Measurements from ENCODE around the gene S100PBP.

S100PBP gene

DNA sequence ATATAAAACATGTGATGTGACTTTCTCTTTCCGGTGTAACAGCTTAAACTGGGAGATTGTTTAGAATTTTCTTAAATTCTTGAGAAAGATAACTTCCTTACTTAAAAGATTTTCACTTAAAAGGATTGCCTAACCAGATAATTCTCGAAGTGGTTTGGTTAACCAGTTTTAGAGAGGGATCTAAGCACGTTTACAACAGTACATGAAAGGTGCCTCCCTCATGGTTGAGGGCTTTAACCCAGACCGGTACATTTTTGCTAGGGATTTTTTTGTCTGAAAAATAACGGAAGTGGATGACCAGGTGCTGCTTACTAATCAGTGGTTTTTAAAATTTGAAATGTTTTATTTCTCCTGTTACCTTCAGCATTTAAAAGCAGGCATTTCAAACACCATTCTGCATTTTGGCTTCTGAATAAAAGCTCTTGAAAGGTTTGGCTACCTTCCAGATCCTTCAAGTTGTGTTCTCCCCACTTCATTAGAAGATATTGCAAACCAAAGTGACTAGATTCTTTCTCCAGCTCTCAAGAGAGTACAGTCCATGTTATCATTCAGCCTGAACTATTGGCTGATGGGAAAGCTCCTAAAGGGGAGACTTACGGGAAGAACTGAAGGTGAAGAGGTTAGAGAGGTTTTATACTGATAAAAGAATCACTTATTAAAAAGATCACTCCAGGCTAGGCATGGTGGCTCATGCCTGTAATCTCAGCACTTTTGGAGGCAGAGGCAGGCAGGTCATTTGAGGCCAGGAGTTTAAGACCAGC lies 12.8 kb downstream of the S100PBP start:
- H3K27me3 Mint-ChIP-seq: no peaks in the 10 kb centered on the region
- H3K9me3 Mint-ChIP-seq (ENCODE audit: low read depth): no peaks in the 10 kb centered on the region
- H3K27ac Mint-ChIP-seq: peak overlapping the region; percentile 81

GRCh38 chr1:32831878-32832277 lies 14.4 kb downstream of the S100PBP start:
- no peaks in the 10 kb centered on the region for H3K9me3 Mint-ChIP-seq (ENCODE audit: low read depth)
- H3K36me3 Mint-ChIP-seq: peaks cover 19% of the 10 kb centered on the region
- peaks cover 16% of the 10 kb centered on the region for H3K4me1 Mint-ChIP-seq (ENCODE audit: low read depth)
- H3K4me3 Mint-ChIP-seq: no peak overlapping the region
- no peaks in the 10 kb centered on the region for H3K27me3 Mint-ChIP-seq
- no peak overlapping the region for H3K27ac Mint-ChIP-seq

More for the DNA sequence above, 12.8 kb downstream of the S100PBP start:
- Mint-ChIP-seq H3K4me3 (peak overlapping the region; percentile 51), H3K4me1 (ENCODE audit: low read depth) (peaks cover 26% of the 10 kb centered on the region), H3K36me3 (peaks cover 23% of the 10 kb centered on the region)

DNA sequence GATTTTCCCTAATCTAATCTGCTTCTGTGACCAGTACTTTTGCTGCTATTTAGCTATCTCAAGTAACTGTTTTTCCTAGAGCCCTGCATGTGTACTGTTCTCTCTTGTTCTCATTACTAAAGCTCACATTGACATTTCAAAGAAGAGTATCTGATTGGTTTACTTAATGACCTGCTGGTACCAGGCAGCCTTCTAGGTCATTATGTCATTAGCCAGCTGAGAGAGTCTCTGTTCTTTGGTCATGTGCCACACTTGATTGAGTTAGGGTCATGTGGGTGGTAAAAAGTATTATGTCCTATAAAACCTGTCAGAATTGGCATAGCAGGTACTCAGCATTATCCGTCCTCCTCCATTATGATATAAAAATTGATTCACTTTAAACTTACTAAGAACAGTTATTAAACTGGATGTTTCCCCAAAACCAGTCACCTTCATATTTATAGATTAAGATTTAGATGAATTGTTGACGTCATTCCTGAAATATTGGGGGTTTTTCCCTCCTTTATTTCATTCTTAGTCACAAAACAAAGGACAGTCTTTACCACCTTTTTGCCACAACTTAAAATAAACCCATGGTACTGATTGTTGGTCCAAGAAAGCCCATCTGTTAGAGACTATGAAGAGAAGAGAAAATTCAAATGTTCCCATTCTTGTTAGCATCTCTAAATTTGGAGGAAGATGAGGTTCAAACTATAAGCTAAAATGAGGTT lies 31.1 kb downstream of the S100PBP start:
- Mint-ChIP-seq H3K4me1 (ENCODE audit: low read depth) (peaks cover 2% of the 10 kb centered on the region), H3K27me3 (no peaks in the 10 kb centered on the region), H3K27ac (no peak overlapping the region), H3K4me3 (no peak overlapping the region), H3K36me3 (peaks cover 19% of the 10 kb centered on the region), H3K9me3 (ENCODE audit: low read depth) (no peaks in the 10 kb centered on the region)

GRCh38 chr1:32855861-32856617 lies 38.6 kb downstream of the S100PBP start:
- Mint-ChIP-seq H3K36me3 (peaks cover 22% of the 10 kb centered on the region), H3K27ac (no peak overlapping the region), H3K4me3 (no peak overlapping the region), H3K27me3 (no peaks in the 10 kb centered on the region), H3K9me3 (ENCODE audit: low read depth) (no peaks in the 10 kb centered on the region), H3K4me1 (ENCODE audit: low read depth) (no peaks in the 10 kb centered on the region)

GRCh38 chr1:32858136-32858535 lies 40.7 kb downstream of the S100PBP start:
- Mint-ChIP-seq H3K27ac (no peak overlapping the region), H3K4me3 (no peak overlapping the region), H3K36me3 (peaks cover 22% of the 10 kb centered on the region), H3K9me3 (ENCODE audit: low read depth) (no peaks in the 10 kb centered on the region), H3K27me3 (no peaks in the 10 kb centered on the region), H3K4me1 (ENCODE audit: low read depth) (no peaks in the 10 kb centered on the region)

- H3K9me3 Mint-ChIP-seq (ENCODE audit: low read depth): no peaks in the 10 kb centered on the region
Measured at GRCh38 chr1:32858791-32859190, 41.3 kb downstream of the S100PBP start.

GRCh38 chr1:32859915-32860314 lies 42.5 kb downstream of the S100PBP start:
- Mint-ChIP-seq H3K9me3 (ENCODE audit: low read depth) (no peaks in the 10 kb centered on the region), H3K4me3 (no peak overlapping the region), H3K27me3 (no peaks in the 10 kb centered on the region), H3K27ac (no peak overlapping the region), H3K4me1 (ENCODE audit: low read depth) (no peaks in the 10 kb centered on the region), H3K36me3 (peaks cover 16% of the 10 kb centered on the region)

More at GRCh38 chr1:32858791-32859190, 41.3 kb downstream of the S100PBP start:
- Mint-ChIP-seq H3K27ac (no peak overlapping the region), H3K4me3 (no peak overlapping the region), H3K27me3 (no peaks in the 10 kb centered on the region), H3K4me1 (ENCODE audit: low read depth) (no peaks in the 10 kb centered on the region), H3K36me3 (peaks cover 22% of the 10 kb centered on the region)

- no peak overlapping the region for H3K4me3 Mint-ChIP-seq
Measured at GRCh38 chr1:32860566-32860965, 43.1 kb downstream of the S100PBP start.

DNA sequence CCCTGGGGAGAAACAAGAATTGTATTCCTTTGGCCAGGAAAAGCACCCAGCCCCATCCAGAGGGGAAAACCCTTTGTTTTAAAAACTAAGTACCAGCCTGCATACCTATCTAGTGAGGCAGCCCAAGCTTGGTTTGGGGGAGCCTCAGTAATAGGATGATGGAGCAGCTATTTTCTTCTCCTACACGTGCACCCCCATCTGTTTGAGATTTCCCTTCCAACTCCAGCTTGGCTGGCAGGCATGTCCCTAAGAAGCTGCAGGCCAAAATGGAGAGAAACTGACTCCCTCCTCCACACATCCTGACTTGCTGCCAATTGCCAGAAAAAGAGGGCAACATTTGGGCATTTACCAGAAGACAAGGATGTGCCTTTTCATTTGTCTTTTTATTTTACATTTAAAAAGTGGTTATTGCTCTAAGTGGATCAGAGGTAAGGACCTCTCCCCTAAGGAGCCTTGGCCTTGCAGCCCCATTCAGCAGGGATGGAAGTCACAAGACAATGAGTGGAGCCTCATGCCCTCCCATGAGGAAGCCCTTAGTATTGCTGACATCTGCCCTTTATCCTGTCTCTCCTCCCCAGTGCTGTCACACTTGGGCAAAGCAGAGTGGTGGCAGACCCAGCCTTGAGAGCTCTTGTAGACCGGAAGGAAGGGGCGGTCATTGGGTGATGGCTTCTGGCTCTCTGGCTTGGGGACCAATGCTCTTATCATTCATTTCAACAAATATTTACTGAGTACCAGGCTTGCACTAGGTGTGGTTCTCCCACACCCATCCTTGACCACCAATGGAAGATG lies 44.6 kb downstream of the S100PBP start:
- Mint-ChIP-seq H3K27ac (no peak overlapping the region), H3K36me3 (peaks cover 20% of the 10 kb centered on the region)

More at GRCh38 chr1:32860566-32860965, 43.1 kb downstream of the S100PBP start:
- Mint-ChIP-seq H3K27me3 (no peaks in the 10 kb centered on the region), H3K9me3 (ENCODE audit: low read depth) (no peaks in the 10 kb centered on the region), H3K27ac (no peak overlapping the region), H3K4me1 (ENCODE audit: low read depth) (no peaks in the 10 kb centered on the region), H3K36me3 (peaks cover 15% of the 10 kb centered on the region)

GRCh38 chr1:32863218-32863880 lies 45.9 kb downstream of the S100PBP start:
- Mint-ChIP-seq H3K27ac (no peak overlapping the region), H3K4me3 (no peak overlapping the region), H3K9me3 (ENCODE audit: low read depth) (no peaks in the 10 kb centered on the region), H3K27me3 (no peaks in the 10 kb centered on the region), H3K36me3 (peaks cover 21% of the 10 kb centered on the region), H3K4me1 (ENCODE audit: low read depth) (no peaks in the 10 kb centered on the region)

More for the DNA sequence above, 44.6 kb downstream of the S100PBP start:
- no peaks in the 10 kb centered on the region for H3K4me1 Mint-ChIP-seq (ENCODE audit: low read depth)
- no peak overlapping the region for H3K4me3 Mint-ChIP-seq
- no peaks in the 10 kb centered on the region for H3K9me3 Mint-ChIP-seq (ENCODE audit: low read depth)
- H3K27me3 Mint-ChIP-seq: no peaks in the 10 kb centered on the region

DNA sequence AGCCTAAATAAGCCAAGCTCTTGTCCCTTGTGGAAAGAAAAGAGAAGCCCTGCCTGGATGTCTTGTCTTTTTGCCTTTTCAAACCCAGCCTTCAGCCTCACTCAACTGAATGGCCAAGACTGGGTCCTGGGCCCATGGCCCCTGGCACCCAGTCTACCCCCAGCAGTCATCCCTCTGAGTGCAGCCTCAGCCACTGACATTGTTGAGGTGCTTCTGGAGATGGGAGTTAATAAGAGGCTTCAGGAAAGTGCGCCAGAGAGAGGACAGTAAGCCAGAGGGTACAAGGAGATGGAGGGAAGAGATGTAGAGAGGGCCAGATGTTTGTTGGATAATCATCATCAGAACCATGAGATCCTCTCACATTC lies 46.4 kb downstream of the S100PBP start:
- no peaks in the 10 kb centered on the region for H3K4me1 Mint-ChIP-seq (ENCODE audit: low read depth)
- no peaks in the 10 kb centered on the region for H3K9me3 Mint-ChIP-seq (ENCODE audit: low read depth)
- no peaks in the 10 kb centered on the region for H3K27me3 Mint-ChIP-seq

DNA sequence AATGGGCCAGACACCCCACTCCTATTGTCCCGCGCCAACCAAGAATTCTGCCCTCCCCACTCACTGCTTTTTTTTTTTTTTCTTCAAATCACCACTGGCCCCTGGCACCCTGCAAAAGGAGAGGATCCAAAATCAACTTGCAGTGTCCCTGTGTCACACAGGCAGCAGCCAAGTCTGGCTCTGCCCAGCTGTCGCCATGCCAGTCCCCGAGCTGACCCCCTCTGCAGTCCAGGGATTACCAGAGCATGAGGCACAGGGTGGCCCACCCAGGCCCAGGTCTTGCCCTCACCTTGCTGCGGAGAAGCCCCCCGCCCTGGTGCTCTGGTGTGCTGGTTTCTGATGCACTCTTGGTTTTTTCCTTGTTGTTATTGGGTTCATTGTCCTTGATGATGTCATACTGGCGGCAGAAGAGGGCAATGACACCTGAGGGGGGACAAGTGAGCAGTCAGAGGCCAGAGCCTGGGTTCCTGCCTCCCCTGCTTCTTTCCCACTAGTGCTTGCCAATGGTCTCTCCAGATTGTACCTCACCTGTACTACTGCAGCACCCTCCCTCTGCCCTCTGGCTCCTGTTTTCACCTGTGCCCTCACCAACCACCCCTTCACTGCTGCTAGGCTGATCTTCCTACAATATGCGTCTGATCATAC lies 47.0 kb downstream of the S100PBP start:
- peaks cover 6% of the 10 kb centered on the region for H3K27me3 Mint-ChIP-seq
- H3K9me3 Mint-ChIP-seq (ENCODE audit: low read depth): no peaks in the 10 kb centered on the region
- H3K4me1 Mint-ChIP-seq (ENCODE audit: low read depth): peaks cover 2% of the 10 kb centered on the region
- H3K4me3 Mint-ChIP-seq: no peak overlapping the region
- peaks cover 25% of the 10 kb centered on the region for H3K36me3 Mint-ChIP-seq
- no peak overlapping the region for H3K27ac Mint-ChIP-seq

More for the DNA sequence above, 46.4 kb downstream of the S100PBP start:
- Mint-ChIP-seq H3K36me3 (peaks cover 25% of the 10 kb centered on the region), H3K4me3 (no peak overlapping the region), H3K27ac (no peak overlapping the region)

GRCh38 chr1:32865639-32866405 lies 48.4 kb downstream of the S100PBP start:
- Mint-ChIP-seq H3K4me3 (no peak overlapping the region), H3K36me3 (peaks cover 22% of the 10 kb centered on the region), H3K27me3 (peaks cover 12% of the 10 kb centered on the region), H3K27ac (no peak overlapping the region), H3K9me3 (ENCODE audit: low read depth) (no peaks in the 10 kb centered on the region), H3K4me1 (ENCODE audit: low read depth) (peaks cover 8% of the 10 kb centered on the region)
